ENCODE data around the gene PPP1R12B. TPM values are rescaled to one million over a fixed set of nuclear protein-coding genes. Genes with fewer than 3 reads are reported as not detected.

Gene PPP1R12B
- total RNA-seq, 2 experiments from 2014 or later: 19.1 to 23.5 TPM

DNA sequence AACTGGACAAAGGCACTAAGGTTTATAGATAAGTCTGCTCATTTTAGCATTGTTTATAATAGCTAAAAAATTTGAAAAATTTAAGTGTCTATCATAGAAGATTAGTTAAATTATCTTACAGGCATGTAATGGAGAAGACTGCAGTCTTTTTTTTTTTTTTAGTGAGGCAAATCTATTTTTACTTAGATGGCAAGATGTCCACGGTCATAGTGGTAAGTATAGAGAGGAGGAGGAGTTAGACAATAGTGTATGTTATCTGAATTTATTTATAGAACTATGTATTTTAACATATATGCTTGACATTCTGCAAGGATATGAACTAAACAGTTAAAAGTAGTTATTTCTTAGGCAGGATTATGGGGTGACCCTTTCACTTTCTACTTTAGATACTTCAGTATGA, 212.7 kb downstream of the PPP1R12B start:
- intact Hi-C loops (cut with micrococcal nuclease; ENCODE audit: unreplicated experiment): no loop called here
- ChIA-PET CTCF (ENCODE audit: unreplicated experiment) (no interaction called here), POLR2A (interaction anchor here (0.7 kb wide), 1 partner anchor 1608 kb away, joined by 3 read pairs; no protein-coding TSS in a partner anchor)
- H3K4me3 ChIP-seq (ENCODE audit: low read depth, low read length, poor library complexity, severe bottlenecking): no peak overlapping the region
- BruUV-seq (replicated peaks): no TSS peak
- H3K36me3 ChIP-seq (ENCODE audit: insufficient read depth, low read length): no peaks in the 10 kb centered on the region
- H3K9me3 ChIP-seq (ENCODE audit: low read length): no peaks in the 10 kb centered on the region
- H3K27ac ChIP-seq (ENCODE audit: low read depth, low read length, poor library complexity, severe bottlenecking): no peak overlapping the region
- H3K4me1 ChIP-seq (ENCODE audit: insufficient read depth, low read length, poor library complexity, severe bottlenecking): peaks cover 10% of the 10 kb centered on the region
- no peaks in the 10 kb centered on the region for H4K20me1 ChIP-seq (ENCODE audit: insufficient read depth, low read length)
- H3K4me2 ChIP-seq (ENCODE audit: low read length): no peak overlapping the region
- H3K9me2 ChIP-seq (ENCODE audit: insufficient read depth, low read length): no peaks in the 10 kb centered on the region
- TF ChIP-seq, protein P1, sequence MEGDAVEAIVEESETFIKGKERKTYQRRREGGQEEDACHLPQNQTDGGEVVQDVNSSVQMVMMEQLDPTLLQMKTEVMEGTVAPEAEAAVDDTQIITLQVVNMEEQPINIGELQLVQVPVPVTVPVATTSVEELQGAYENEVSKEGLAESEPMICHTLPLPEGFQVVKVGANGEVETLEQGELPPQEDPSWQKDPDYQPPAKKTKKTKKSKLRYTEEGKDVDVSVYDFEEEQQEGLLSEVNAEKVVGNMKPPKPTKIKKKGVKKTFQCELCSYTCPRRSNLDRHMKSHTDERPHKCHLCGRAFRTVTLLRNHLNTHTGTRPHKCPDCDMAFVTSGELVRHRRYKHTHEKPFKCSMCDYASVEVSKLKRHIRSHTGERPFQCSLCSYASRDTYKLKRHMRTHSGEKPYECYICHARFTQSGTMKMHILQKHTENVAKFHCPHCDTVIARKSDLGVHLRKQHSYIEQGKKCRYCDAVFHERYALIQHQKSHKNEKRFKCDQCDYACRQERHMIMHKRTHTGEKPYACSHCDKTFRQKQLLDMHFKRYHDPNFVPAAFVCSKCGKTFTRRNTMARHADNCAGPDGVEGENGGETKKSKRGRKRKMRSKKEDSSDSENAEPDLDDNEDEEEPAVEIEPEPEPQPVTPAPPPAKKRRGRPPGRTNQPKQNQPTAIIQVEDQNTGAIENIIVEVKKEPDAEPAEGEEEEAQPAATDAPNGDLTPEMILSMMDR (conservative IDR thresholded peaks at IDR 0.05; ENCODE audit: low read length): no peak
- no peak for TF ChIP-seq EZH2phosphoT487 (IDR thresholded peaks at IDR 0.05; ENCODE audit: borderline replicate concordance, low read depth, low read length)
- no peaks in the 10 kb centered on the region for H3K79me2 ChIP-seq (ENCODE audit: insufficient read depth, low read depth, low read length)
- no peak for DNase-seq (ENCODE audit: low spot score)
- H2AFZ ChIP-seq (ENCODE audit: low read length): no peak overlapping the region

- H3K4me3 ChIP-seq (ENCODE audit: low read depth, low read length, poor library complexity, severe bottlenecking): no peak overlapping the region
- TF ChIP-seq, protein P1 (conservative IDR thresholded peaks at IDR 0.05; ENCODE audit: low read length): no peak; the same call in 1 of the 2 replicates
- no peak for TF ChIP-seq EZH2phosphoT487 (IDR thresholded peaks at IDR 0.05; ENCODE audit: borderline replicate concordance, low read depth, low read length)
- H3K9me2 ChIP-seq (ENCODE audit: insufficient read depth, low read length): no peaks in the 10 kb centered on the region
- no peaks in the 10 kb centered on the region for H4K20me1 ChIP-seq (ENCODE audit: insufficient read depth, low read length)
- ChIA-PET CTCF (ENCODE audit: unreplicated experiment) (interaction anchor here (0.9 kb wide), 1 partner anchor 13 kb away, joined by 3 read pairs; no protein-coding TSS in a partner anchor), POLR2A (interaction anchor here (0.6 to 0.7 kb wide), 2 partner anchors 13 to 79 kb away, joined by 3 to 6 read pairs; no protein-coding TSS in a partner anchor)
- peaks cover 15% of the 10 kb centered on the region for H3K4me1 ChIP-seq (ENCODE audit: insufficient read depth, low read length, poor library complexity, severe bottlenecking)
- H3K79me2 ChIP-seq (ENCODE audit: insufficient read depth, low read depth, low read length): no peaks in the 10 kb centered on the region
- no peak overlapping the region for H2AFZ ChIP-seq (ENCODE audit: low read length)
- intact Hi-C loops (cut with micrococcal nuclease; ENCODE audit: unreplicated experiment): no loop called here
- H3K27ac ChIP-seq (ENCODE audit: low read depth, low read length, poor library complexity, severe bottlenecking): no peak overlapping the region
- no peaks in the 10 kb centered on the region for H3K36me3 ChIP-seq (ENCODE audit: insufficient read depth, low read length)
- H3K9me3 ChIP-seq (ENCODE audit: low read length): no peaks in the 10 kb centered on the region
- H3K4me2 ChIP-seq (ENCODE audit: low read length): no peak overlapping the region
- BruUV-seq (replicated peaks): no TSS peak
- DNase-seq (ENCODE audit: low spot score): no peak
These were observed 213.4 kb downstream of the PPP1R12B start for GRCh38 chr1:202561726-202562443.

Data from OCI-LY7 (cell line).